Measurements from ENCODE around the gene GOLGA3.

The GOLGA3 gene

GRCh38 chr12:132741620-132742019 lies 87.0 kb downstream of the GOLGA3 start:
- no peak for DNase-seq

- DNase-seq, result no peak
Measured at GRCh38 chr12:132740652-132741051, 88.0 kb downstream of the GOLGA3 start.

- no peak for DNase-seq
Measured at GRCh38 chr12:132740313-132740646, 88.4 kb downstream of the GOLGA3 start.

- no peak for DNase-seq
Measured at GRCh38 chr12:132739600-132740312, 88.9 kb downstream of the GOLGA3 start.

- no peak for DNase-seq
Measured at GRCh38 chr12:132736913-132737312, 91.8 kb downstream of the GOLGA3 start.

- DNase-seq, result no peak
Measured at GRCh38 chr12:132736378-132736777, 92.3 kb downstream of the GOLGA3 start.

GRCh38 chr12:132735496-132735895 lies 93.2 kb downstream of the GOLGA3 start:
- DNase-seq, result no peak

- no peak for DNase-seq
Measured at GRCh38 chr12:132734206-132734605, 94.5 kb downstream of the GOLGA3 start.

- no peak for DNase-seq
Measured at GRCh38 chr12:132731574-132731973, 97.1 kb downstream of the GOLGA3 start.

- DNase-seq, result no peak
Measured at GRCh38 chr12:132730353-132730752, 98.3 kb downstream of the GOLGA3 start.

- DNase-seq, result no peak
Measured at GRCh38 chr12:132729541-132730320, 98.9 kb downstream of the GOLGA3 start.

- no peak for DNase-seq
Measured at GRCh38 chr12:132728502-132728901, 100.2 kb downstream of the GOLGA3 start.

- no peak for DNase-seq
Measured at GRCh38 chr12:132727091-132727794, 101.4 kb downstream of the GOLGA3 start.

- no peak for DNase-seq
Measured at GRCh38 chr12:132726386-132726785, 102.3 kb downstream of the GOLGA3 start.

GRCh38 chr12:132724506-132725241 lies 104.0 kb downstream of the GOLGA3 start:
- no peak for DNase-seq

GRCh38 chr12:132723764-132724140 lies 104.9 kb downstream of the GOLGA3 start:
- DNase-seq, result no peak

GRCh38 chr12:132723015-132723763 lies 105.5 kb downstream of the GOLGA3 start:
- DNase-seq, result no peak

GRCh38 chr12:132720606-132721345 lies 107.9 kb downstream of the GOLGA3 start:
- DNase-seq, result no peak

- DNase-seq, result no peak
Measured at GRCh38 chr12:132719954-132720324, 108.7 kb downstream of the GOLGA3 start.

GRCh38 chr12:132719141-132719953 lies 109.3 kb downstream of the GOLGA3 start:
- DNase-seq, result no peak
